Activated naive CD8-positive, alpha-beta T cell treated with anti-CD3 and anti-CD28 coated beads for 36 hours (primary cell): ENCODE measurements around the gene XYLB. TPM values are rescaled to one million over a fixed set of nuclear protein-coding genes. Genes with fewer than 3 reads are reported as not detected.
"Not testable (repeated sequence)": the region's sequence is repeated elsewhere in the genome, so short reads cannot be mapped to it uniquely, and the experiment has no call there.

ENCODE experiments used
- DNase-seq: peaks from one replicate; pipeline ENCODE4 v3.0.0; 2021
- H3K27ac Mint-ChIP-seq: one replicate; pipeline ENCODE4 v1.8.0; 2022; ENCODE audit warnings: mild to moderate bottlenecking, moderate library complexity, mixed read lengths
- H3K27me3 Mint-ChIP-seq: one replicate; pipeline ENCODE4 v1.8.0; 2022; ENCODE audit warnings: mild to moderate bottlenecking, mixed read lengths
- H3K36me3 Mint-ChIP-seq: one replicate; pipeline ENCODE4 v1.8.0; 2021; ENCODE audit warnings: mild to moderate bottlenecking, mixed read lengths
- H3K4me1 Mint-ChIP-seq: one replicate; pipeline ENCODE4 v1.8.0; 2021; ENCODE audit warnings: mixed read lengths
- H3K4me3 Mint-ChIP-seq: one replicate; pipeline ENCODE4 v1.8.0; 2022; ENCODE audit warnings: mild to moderate bottlenecking, moderate library complexity, mixed read lengths
- H3K9me3 Mint-ChIP-seq: one replicate; pipeline ENCODE4 v1.8.0; 2022; ENCODE audit warnings: mixed read lengths
- total RNA-seq, 2 experiments: library from RNA; stranded (reverse); gene quantifications; one replicate each; pipeline ENCODE4 v1.2.3, GENCODE V29; 2021

Gene XYLB
- total RNA-seq, 2 experiments from 2014 or later, result 6.0 to 6.9 TPM

DNA sequence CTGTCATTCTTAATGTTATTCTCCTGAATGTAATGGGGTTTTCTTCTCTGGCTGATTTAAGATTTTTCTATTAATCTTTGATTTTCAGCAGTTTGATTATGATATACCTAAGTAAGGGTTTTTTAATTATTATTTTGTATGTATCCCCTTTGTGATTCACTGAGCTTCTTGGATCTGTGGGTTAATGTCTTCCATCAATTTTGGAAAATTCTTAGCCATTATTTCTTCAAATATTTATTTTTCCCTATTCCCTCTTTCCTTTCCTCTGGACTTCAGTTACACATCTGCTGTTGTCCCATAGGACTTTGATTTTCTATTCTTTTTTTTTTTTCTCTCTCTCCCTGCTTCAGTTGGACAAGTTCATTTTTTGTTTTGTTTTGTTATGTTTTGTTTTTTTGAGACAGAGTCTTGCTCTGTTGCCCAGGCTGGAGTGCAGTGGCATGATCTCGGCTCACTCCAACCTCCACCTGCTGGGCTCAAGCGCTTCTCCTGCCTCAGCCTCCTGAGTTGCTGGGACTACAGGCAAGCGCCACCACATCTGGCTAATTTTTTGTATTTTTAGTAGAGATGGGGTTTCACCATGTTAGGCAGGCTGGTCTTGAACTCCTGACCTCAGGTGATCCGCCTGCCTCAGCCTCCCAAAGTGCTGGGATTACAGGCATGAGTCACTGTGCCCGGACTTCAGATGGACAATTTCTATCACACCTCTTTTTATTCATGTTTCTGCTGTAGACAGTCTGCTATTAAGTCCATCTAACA lies 40.6 kb downstream of the XYLB start:
- H3K36me3 Mint-ChIP-seq, result peaks cover 35% of the 10 kb centered on the region
- DNase-seq, result no peak
- H3K27me3 Mint-ChIP-seq, result no peaks in the 10 kb centered on the region
- no peaks in the 10 kb centered on the region for H3K4me1 Mint-ChIP-seq
- H3K9me3 Mint-ChIP-seq, result peaks cover 10% of the 10 kb centered on the region
- no peak overlapping the region for H3K27ac Mint-ChIP-seq
- H3K4me3 Mint-ChIP-seq, result no peak overlapping the region

DNA sequence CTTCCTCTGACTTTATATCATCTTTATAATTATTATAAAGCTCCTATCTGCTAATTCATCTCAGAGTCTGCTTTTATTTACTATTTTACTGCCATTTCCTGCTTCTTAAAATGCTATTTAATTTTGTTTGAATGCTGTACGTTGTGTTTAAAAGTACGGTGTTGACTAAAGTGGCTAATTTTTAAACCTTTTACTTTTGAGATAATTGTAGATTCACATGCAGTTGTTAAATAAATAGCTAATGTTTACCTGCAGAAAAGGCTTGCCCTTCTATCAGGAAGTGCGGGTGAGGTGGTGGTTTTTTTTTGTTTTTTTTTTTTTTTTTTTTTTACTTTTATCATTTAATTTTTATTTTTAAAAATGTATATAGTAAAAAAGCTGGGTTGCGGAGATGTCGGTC lies 41.3 kb downstream of the XYLB start:
- Mint-ChIP-seq H3K27ac (no peak overlapping the region), H3K36me3 (peaks cover 33% of the 10 kb centered on the region), H3K9me3 (peaks cover 10% of the 10 kb centered on the region), H3K4me1 (no peaks in the 10 kb centered on the region), H3K4me3 (no peak overlapping the region), H3K27me3 (no peaks in the 10 kb centered on the region)
- DNase-seq, result no peak

DNA sequence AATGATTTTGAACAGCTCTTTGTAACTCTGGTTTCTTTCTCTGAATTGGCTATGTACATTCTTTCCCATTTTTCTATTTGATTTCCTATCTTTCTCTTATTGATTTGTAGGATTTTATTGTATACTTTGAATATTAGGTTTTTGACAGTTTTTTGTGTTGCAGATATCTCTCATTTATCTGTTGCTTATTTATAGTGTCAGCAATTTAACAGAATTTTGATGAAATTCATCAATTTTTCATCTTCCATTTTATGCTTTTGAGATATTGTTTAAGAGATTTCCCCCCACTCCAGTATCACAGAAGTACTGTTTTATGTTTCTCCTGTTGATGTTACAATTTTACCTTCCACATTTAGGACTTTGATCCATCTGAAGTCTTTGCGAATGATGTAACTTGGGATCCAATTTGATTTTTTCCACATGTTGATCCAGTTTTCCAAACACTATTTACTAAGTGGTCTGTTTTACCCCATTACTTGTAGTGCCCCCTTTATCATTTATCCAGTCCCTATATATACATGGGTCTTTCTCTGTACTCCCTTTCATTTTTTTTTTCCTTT lies 46.1 kb downstream of the XYLB start:
- H3K36me3 Mint-ChIP-seq, result peaks cover 33% of the 10 kb centered on the region
- H3K27ac Mint-ChIP-seq, result no peak overlapping the region
- no peaks in the 10 kb centered on the region for H3K4me1 Mint-ChIP-seq
- no peak for DNase-seq
- H3K9me3 Mint-ChIP-seq, result no peaks in the 10 kb centered on the region
- no peaks in the 10 kb centered on the region for H3K27me3 Mint-ChIP-seq
- H3K4me3 Mint-ChIP-seq, result no peak overlapping the region

DNA sequence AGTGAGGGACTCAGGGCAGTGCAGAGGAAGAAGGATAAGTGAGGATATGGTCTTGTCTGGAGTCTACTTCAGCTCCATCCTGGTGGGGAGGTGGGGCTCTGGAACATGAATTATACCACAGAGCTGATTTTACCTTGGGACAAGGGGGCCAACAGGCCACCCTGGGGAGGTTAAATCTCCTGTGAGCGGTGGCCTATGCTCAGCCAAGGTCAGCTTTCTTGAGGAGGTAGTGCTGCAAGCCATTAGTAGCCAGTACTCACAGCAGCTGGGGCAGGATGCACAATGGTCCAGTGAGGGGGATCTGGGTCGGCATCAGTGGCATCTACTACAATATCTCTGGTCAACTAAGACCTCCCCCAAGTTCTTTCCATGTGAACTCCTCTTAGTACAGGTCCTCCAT lies 49.7 kb downstream of the XYLB start:
- Mint-ChIP-seq H3K27ac (no peak overlapping the region), H3K4me3 (no peak overlapping the region), H3K9me3 (no peaks in the 10 kb centered on the region), H3K36me3 (peaks cover 43% of the 10 kb centered on the region), H3K4me1 (no peaks in the 10 kb centered on the region), H3K27me3 (no peaks in the 10 kb centered on the region)
- no peak for DNase-seq

DNA sequence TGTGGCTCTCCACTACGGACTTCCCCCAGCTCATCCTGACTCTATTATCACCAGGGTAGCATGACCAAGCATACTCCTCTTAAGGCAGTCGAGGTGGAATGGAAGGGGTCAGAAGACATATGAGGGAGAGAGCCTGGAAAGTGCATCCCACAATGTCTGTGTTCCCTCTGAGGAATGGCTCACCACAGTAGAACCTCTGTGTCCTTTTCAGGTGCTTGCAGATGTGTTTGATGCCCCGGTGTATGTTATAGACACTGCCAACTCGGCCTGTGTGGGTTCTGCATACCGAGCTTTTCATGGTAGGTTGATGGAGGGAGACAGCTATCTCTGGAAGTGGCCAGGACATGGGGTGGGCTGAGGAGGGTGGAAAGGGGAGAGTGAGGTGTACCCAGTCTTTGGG lies 50.3 kb downstream of the XYLB start:
- H3K9me3 Mint-ChIP-seq, result no peaks in the 10 kb centered on the region
- H3K4me1 Mint-ChIP-seq, result no peaks in the 10 kb centered on the region
- peaks cover 45% of the 10 kb centered on the region for H3K36me3 Mint-ChIP-seq
- H3K4me3 Mint-ChIP-seq, result no peak overlapping the region
- no peaks in the 10 kb centered on the region for H3K27me3 Mint-ChIP-seq
- no peak for DNase-seq
- H3K27ac Mint-ChIP-seq, result no peak overlapping the region

DNA sequence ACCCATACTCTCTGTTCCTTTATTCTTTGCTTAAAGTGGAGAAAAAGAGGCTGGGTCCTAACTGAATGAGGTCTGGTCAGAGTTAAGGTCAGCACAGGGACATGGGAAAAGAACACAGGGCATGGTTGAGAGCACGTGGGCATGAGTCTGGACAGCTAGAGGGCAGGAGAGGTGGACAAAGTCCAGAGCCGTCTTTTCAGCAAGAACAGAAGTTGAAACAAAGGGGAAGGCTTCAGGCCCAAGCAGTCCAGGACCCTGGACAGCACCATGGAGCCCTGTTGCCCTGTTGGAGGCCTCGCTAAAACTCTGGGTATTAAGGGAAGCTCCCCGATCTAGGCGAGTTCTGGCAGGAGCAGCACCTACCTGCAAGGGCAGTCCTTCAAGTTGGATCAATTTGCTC lies 50.7 kb downstream of the XYLB start:
- DNase-seq, result no peak
- peaks cover 45% of the 10 kb centered on the region for H3K36me3 Mint-ChIP-seq
- no peak overlapping the region for H3K4me3 Mint-ChIP-seq
- H3K9me3 Mint-ChIP-seq, result no peaks in the 10 kb centered on the region
- H3K27me3 Mint-ChIP-seq, result no peaks in the 10 kb centered on the region
- H3K27ac Mint-ChIP-seq, result no peak overlapping the region
- H3K4me1 Mint-ChIP-seq, result no peaks in the 10 kb centered on the region

DNA sequence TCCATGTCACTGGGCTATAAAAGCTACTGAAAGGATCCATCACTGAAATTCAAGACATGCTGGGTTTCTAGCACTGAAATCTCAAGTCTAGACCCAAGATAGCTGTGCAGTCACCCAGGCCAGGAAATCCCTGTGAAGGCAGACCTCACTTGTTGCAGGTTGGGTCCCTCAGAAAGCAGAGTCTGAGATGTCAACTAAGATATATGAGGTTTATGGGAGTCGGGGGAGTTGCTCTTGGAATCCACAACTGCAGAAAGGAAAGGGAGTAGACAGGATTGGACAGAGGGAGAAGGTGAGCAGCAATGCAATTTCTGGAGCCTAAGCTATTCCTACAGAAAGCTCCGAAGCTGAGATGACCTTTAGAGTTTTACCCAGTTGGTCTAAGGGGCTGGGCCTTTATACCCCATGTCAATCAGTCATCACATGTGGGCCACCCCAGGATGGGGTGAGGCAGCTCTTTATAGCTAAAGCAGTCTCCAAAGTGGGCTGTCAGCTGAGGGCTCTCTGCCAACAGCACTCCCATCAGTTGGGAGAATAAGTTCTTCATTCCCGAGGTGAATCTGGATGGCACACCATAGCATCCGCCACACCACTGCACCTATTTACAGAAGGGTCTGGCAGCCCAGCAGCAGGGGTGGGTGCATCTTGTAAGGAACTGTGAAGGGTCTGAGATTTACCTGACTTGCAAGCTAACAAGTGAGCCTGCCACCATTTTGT lies 54.8 kb downstream of the XYLB start:
- Mint-ChIP-seq H3K9me3 (peaks cover 2% of the 10 kb centered on the region), H3K27ac (no peak overlapping the region)

DNA sequence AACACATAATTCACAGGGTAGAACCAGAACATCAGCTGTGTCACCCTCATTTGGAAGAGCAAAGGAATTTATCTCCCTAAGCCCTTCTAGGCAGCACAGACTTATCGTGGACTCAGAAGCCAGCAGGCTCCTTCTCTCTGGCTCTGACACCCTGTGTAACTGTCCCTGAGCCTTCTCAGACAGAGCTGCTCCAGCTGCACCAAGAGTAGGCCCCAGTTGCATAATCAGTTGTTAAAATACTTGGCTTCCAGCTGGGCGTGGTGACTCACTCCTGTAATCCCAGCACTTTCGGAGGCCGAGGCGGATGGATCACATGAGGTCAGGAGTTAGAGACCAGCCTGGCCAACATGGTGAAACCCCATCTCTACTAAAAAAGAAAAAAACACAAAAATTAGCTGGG lies 57.7 kb downstream of the XYLB start:
- Mint-ChIP-seq H3K27ac (no peak overlapping the region), H3K9me3 (peaks cover 4% of the 10 kb centered on the region), H3K4me1 (no peaks in the 10 kb centered on the region), H3K36me3 (peaks cover 39% of the 10 kb centered on the region), H3K27me3 (no peaks in the 10 kb centered on the region), H3K4me3 (no peak overlapping the region)
- no peak for DNase-seq

More for the DNA sequence above, 54.8 kb downstream of the XYLB start:
- Mint-ChIP-seq H3K4me1 (no peaks in the 10 kb centered on the region), H3K36me3 (peaks cover 55% of the 10 kb centered on the region), H3K4me3 (no peak overlapping the region), H3K27me3 (no peaks in the 10 kb centered on the region)
- no peak for DNase-seq

DNA sequence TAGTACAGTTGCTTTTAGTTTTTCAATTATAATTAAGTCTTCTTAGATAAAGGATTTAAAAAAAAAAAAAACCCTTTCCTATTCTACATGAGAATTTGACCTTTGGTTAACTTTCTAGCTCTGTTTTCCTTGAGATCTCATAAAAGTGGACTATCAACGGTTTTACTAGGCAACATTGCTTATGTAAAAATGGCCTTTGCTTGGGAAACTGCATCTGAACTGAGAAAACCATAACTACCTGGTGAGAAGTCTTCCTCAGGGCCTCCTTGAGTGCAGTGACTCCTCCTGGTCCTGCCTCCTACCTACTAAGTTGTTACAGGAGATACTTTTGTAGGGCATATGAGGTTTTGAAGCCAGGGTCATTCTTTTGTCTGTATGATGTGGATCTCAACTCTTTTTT lies 65.0 kb downstream of the XYLB start:
- no peak for DNase-seq
- Mint-ChIP-seq H3K4me3 (no peak overlapping the region), H3K9me3 (peaks cover 1% of the 10 kb centered on the region), H3K36me3 (peaks cover 6% of the 10 kb centered on the region), H3K27ac (no peak overlapping the region), H3K4me1 (no peaks in the 10 kb centered on the region), H3K27me3 (no peaks in the 10 kb centered on the region)

DNA sequence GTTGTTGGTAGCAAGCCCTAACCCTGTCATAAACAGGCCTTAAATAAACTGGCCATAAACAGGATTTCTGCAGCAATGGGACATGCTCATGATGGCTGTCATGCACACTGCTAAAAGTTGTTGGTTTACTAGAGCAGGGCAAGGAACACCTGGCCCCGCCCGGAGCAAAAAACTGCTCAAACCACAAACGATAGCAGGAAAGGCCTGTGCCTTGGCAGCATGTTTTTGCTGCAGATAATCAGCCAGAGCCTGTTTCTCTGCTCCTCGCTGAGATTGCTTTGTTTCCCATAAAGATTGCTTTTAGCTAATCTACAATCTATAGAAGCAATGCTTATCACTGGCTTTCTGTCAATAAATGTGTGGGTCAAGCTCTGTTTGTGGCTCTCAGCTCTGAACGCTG lies 74.2 kb downstream of the XYLB start:
- Mint-ChIP-seq H3K4me1 (peaks cover 20% of the 10 kb centered on the region), H3K27ac (peak overlapping the region; percentile 32)
- not testable (repeated sequence) for DNase-seq, H3K27me3 Mint-ChIP-seq, H3K9me3 Mint-ChIP-seq, H3K4me3 Mint-ChIP-seq, H3K36me3 Mint-ChIP-seq

DNA sequence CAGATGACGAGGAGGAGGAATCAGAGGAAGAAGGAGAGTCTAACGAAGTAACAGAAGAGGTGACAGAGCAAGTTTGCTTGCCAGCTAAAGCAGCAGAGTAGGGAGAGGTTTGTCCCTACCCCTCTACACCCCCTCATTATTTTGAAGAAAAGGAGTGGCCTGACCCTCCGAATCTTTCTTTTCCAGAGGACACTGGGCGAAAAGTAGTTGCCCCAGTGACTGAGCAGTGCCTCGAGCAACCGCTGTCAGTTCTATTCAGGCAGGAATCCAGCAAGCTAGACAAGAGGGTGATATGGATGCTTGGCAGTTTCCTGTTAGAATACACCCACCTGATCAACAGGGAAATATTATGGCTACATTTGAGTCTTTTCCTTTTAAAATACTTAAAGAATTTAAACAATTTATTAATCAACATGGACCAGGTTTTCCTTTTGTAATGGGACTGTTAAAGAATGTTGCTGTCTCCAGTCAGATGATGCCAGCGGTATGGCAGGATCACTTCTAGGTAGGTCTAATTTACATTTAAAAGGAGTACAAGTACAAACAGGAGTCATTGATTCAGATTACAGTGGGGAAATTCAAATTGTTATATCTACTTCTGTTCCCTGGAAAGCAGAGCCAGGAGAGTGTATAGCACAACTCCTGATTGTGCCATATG lies 75.2 kb downstream of the XYLB start:
- no peak for DNase-seq
- no peaks in the 10 kb centered on the region for H3K9me3 Mint-ChIP-seq
- peak overlapping the region; percentile 32 for H3K27ac Mint-ChIP-seq
- H3K4me3 Mint-ChIP-seq, result peak overlapping the region; percentile 2
- H3K27me3 Mint-ChIP-seq, result no peaks in the 10 kb centered on the region
- H3K36me3 Mint-ChIP-seq, result no peaks in the 10 kb centered on the region
- peaks cover 27% of the 10 kb centered on the region for H3K4me1 Mint-ChIP-seq

DNA sequence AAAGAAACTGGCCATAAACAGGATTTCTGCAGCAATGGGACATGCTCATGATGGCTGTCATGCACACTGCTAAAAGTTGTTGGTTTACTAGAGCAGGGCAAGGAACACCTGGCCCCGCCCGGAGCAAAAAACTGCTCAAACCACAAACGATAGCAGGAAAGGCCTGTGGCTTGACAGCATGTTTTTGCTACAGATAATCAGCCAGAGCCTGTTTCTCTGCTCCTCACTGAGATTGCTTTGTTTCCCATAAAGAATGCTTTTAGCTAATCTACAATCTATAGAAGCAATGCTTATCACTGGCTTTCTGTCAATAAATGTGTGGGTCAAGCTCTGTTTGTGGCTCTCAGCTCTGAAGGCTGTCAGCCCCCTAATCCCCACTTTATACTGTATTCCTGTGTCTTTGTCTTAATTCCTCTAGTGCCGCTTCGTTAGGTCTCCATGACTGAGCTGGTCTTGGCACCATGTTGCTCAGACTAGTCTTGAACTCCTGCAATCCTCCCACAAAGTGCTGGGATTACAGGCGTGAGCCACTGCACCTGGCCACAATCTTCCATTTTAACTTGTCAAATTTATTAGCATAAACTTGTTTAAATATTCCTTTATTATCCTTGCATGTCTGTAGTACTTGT lies 80.3 kb downstream of the XYLB start:
- Mint-ChIP-seq H3K9me3 (peaks cover 11% of the 10 kb centered on the region), H3K36me3 (peaks cover 10% of the 10 kb centered on the region), H3K27ac (peak overlapping the region; percentile 61), H3K4me1 (peaks cover 32% of the 10 kb centered on the region)
- not testable (repeated sequence) for H3K27me3 Mint-ChIP-seq, DNase-seq, H3K4me3 Mint-ChIP-seq

DNA sequence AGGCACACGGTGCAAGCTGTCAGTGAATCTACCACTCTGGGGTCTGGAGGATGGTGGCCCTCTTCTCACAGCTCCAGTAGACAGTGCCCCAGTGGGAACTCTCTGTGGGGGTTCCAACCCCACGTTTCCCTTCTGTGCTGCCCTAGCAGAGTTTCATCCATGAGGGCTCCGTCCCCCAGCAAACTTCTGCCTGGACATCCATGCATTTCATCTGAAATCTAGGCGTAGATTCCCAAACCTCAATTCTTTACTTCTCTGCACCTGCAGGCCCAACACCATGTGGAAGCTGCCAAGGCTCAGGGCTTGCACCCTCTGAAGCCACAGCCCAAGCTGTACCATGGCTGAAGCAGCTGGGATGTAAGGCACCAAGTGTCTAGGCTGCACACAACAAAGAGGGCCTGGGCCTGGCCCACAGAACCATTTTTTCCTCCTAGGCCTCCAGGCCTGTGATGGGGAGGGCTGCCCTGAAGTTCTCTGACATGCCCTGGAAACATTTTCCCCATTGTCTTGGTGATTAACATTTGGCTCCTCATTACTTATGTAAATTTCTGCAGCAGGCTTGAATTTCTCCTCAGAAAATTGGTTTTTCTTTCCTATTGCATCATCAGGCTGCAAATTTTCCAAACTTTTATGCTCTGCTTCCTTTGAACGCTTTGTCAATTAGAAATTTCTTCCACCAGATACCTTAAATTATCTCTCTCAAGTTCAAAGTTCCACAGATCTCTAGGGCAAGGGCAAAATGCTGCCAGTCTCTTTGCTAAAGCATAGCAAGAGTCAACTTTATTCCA lies 86.5 kb downstream of the XYLB start:
- H3K27ac Mint-ChIP-seq, DNase-seq, H3K4me3 Mint-ChIP-seq, H3K27me3 Mint-ChIP-seq: not testable (repeated sequence)
- peaks cover 56% of the 10 kb centered on the region for H3K9me3 Mint-ChIP-seq
- peaks cover 46% of the 10 kb centered on the region for H3K36me3 Mint-ChIP-seq
- H3K4me1 Mint-ChIP-seq, result peaks cover 14% of the 10 kb centered on the region

DNA sequence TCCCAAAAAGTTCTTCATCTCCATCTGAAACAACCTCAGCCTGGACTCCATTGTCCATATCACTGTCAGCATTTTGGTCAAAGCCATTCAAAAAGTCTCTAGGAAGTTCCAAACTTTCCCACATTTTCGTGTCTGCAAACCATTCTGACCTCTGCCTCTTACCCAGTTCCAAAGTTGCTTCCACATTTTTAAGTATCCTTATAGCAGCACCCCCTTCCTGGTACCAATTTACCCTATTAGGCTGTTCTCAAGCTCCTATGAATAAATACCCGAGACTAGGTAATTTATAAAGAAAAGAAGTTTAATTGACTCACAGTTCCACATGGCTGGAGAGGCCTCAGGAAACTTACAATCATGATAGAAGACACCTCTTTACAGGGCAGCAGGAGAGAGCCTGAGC lies 87.1 kb downstream of the XYLB start:
- not testable (repeated sequence) for H3K27me3 Mint-ChIP-seq, DNase-seq, H3K4me3 Mint-ChIP-seq, H3K27ac Mint-ChIP-seq
- Mint-ChIP-seq H3K9me3 (peaks cover 57% of the 10 kb centered on the region), H3K36me3 (peaks cover 46% of the 10 kb centered on the region), H3K4me1 (peaks cover 13% of the 10 kb centered on the region)
